Neuronal stem cell (in vitro differentiated cells): ENCODE measurements around the gene FAM90A1.
A peak's percentile ranks its signal among the peaks of the same experiment; 100 is the strongest.
"Not testable (repeated sequence)": the region's sequence is repeated elsewhere in the genome, so short reads cannot be mapped to it uniquely, and the experiment has no call there.

Source experiments
- DNase-seq: peaks from one replicate; pipeline ENCODE4 v3.0.0-alpha.2; 2013; ENCODE audit warnings: low spot score
- H2AFZ ChIP-seq: one replicate; pipeline ENCODE4 v1.6.1; 2013; ENCODE audit warnings: mild to moderate bottlenecking, low read length, inconsistent platforms
- H2AK5ac ChIP-seq: 2 replicates; pipeline ENCODE4 v1.6.1; 2013; ENCODE audit warnings: low read depth, mild to moderate bottlenecking, inconsistent platforms, low read length, moderate library complexity, mixed read lengths
- H2BK120ac ChIP-seq: 2 replicates; pipeline ENCODE4 v1.6.1; 2013; ENCODE audit warnings: low read depth, mild to moderate bottlenecking, inconsistent platforms, low read length, moderate library complexity, mixed read lengths
- H2BK12ac ChIP-seq: one replicate; pipeline ENCODE4 v1.6.1; 2013; ENCODE audit warnings: low read length, inconsistent platforms
- H2BK15ac ChIP-seq: 2 replicates; pipeline ENCODE4 v1.6.1; 2013; ENCODE audit warnings: mild to moderate bottlenecking, low read length, inconsistent platforms, mixed read lengths
- H2BK5ac ChIP-seq: one replicate; pipeline ENCODE4 v1.6.1; 2013; ENCODE audit warnings: inconsistent platforms, mild to moderate bottlenecking, low read length, moderate library complexity
- H3K14ac ChIP-seq: one replicate; pipeline ENCODE4 v1.6.1; 2013; ENCODE audit warnings: low read length, inconsistent platforms
- H3K18ac ChIP-seq: 2 replicates; pipeline ENCODE4 v1.6.1; 2013; ENCODE audit warnings: low read length, inconsistent platforms
- H3K23ac ChIP-seq: 2 replicates; pipeline ENCODE4 v1.6.1; 2013; ENCODE audit warnings: low read depth, mild to moderate bottlenecking, mixed read lengths, low read length, inconsistent platforms; ENCODE audit not compliant: poor library complexity
- H3K27ac ChIP-seq: replicated peaks from 3 replicates; pipeline ENCODE4 v1.5.1; 2013; ENCODE audit warnings: low read length, inconsistent platforms
- H3K27me3 ChIP-seq, 3 experiments: 2 replicates each; pipeline ENCODE4 v1.6.1; 2013; ENCODE audit warnings: low read length in 3 of 3, mild to moderate bottlenecking in 2 of 3, inconsistent platforms in 1 of 3, low read depth in 1 of 3, mixed read lengths in 1 of 3, moderate library complexity in 1 of 3; ENCODE audit not compliant: control insufficient read depth in 3 of 3, insufficient read depth in 3 of 3
- H3K36me3 ChIP-seq, 2 donors: replicated peaks in 1 of 2; 2 replicates each; pipeline ENCODE4 v1.6.1; 2013; ENCODE audit warnings: low read length in 2 of 2; ENCODE audit not compliant: control insufficient read depth in 2 of 2, insufficient read depth in 2 of 2
- H3K4ac ChIP-seq: 2 replicates; pipeline ENCODE4 v1.6.1; 2013; ENCODE audit warnings: inconsistent platforms, mild to moderate bottlenecking, low read length, moderate library complexity
- H3K4me1 ChIP-seq, 2 donors: 1 replicate in 1 of 2; 2 replicates in 1 of 2; pipeline ENCODE4 v1.6.1; 2013; ENCODE audit warnings: low read length in 2 of 2, low read depth in 1 of 2; ENCODE audit not compliant: control insufficient read depth in 2 of 2, insufficient read depth in 1 of 2
- H3K4me2 ChIP-seq: one replicate; pipeline ENCODE4 v1.6.1; 2013; ENCODE audit warnings: mild to moderate bottlenecking, low read length, inconsistent platforms; ENCODE audit not compliant: insufficient read depth, poor library complexity, severe bottlenecking
- H3K4me3 ChIP-seq, 2 donors: 2 replicates each; pipeline ENCODE4 v1.5.1; 2013; ENCODE audit warnings: low read length in 2 of 2, mild to moderate bottlenecking in 2 of 2, inconsistent platforms in 1 of 2, moderate library complexity in 1 of 2
- H3K79me1 ChIP-seq: one replicate; pipeline ENCODE4 v1.6.1; 2013; ENCODE audit warnings: low read depth, mild to moderate bottlenecking, inconsistent platforms, low read length, moderate library complexity
- H3K9ac ChIP-seq: one replicate; pipeline ENCODE4 v1.6.1; 2013; ENCODE audit warnings: mild to moderate bottlenecking, low read depth, low read length, inconsistent platforms; ENCODE audit not compliant: poor library complexity
- H3K9me3 ChIP-seq, 2 donors: replicated peaks in 1 of 2; 2 replicates each; pipeline versions ENCODE3 to v1.6.1; 2013; ENCODE audit warnings: low read length in 2 of 2, mild to moderate bottlenecking in 2 of 2, inconsistent platforms in 1 of 2, low read depth in 1 of 2, mixed read lengths in 1 of 2, moderate library complexity in 1 of 2; ENCODE audit not compliant: control insufficient read depth in 2 of 2, insufficient read depth in 1 of 2
- H4K8ac ChIP-seq: one replicate; pipeline ENCODE4 v1.6.1; 2013; ENCODE audit warnings: low read depth, mild to moderate bottlenecking, inconsistent platforms, low read length, moderate library complexity
- H4K91ac ChIP-seq: one replicate; pipeline ENCODE4 v1.6.1; 2013; ENCODE audit warnings: low read length, low read depth, mild to moderate bottlenecking, inconsistent platforms; ENCODE audit not compliant: poor library complexity
- WGBS, 2 donors: extraction: QIAGEN DNeasy Blood & Tissue Kit; methylation state at CpG; one replicate each; pipeline ENCODE4 v1.1.7; 2013; ENCODE audit warnings: missing lambda C conversion rate in 2 of 2, mixed read lengths in 1 of 2; ENCODE audit not compliant: insufficient read length in 2 of 2, insufficient replicate concordance in 1 of 2; ENCODE audit errors: extremely low coverage in 2 of 2; 5-methylcytosine and 5-hydroxymethylcytosine counted together

Gene FAM90A1

DNA sequence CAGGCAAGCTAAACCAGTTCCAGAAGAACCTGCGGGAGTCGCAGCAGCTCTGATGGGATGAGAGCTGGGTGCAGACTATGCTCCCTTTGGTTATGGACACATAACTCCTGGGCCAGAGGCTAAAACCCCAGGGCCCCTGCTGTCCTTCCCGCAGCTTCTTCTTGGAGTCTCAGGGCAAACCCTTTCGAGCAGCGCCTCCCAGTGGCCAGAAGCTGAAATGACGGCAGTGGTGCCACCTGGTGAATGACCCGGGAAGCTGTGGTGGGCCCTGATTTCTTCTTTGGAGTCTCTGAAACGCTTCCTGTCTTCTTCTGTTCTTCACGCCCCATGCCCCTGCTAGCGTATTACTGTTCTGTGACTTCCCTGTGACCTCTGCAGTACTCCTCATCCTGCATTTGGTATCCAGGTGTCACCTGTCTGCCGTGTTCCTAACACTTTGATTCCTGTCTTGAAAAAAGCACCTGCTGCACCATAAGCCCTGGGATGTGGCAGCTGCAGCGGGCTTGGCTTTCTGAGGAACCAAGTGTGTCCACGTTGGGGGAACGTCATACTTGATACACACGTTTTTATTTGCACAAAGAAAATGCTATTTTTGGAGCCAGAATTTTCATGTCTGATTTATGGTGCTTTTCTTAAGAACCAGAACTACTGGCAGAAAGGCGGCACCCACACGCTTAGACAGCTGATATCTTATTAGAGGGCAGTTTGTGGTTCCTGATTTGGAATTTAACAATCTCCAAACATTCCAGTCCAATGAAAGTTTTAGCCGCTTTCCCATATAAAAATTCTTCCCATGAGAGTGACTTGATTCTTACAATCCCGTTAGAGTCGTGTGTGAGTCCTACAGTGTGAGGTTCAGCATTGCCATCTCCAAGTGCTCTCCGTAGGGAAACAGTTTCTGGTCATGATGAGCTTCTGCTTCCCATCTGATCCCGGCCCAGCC, 4.5 kb upstream of the FAM90A1 start:
- not testable (repeated sequence) for H4K91ac ChIP-seq, H2BK15ac ChIP-seq, H2BK12ac ChIP-seq, H3K79me1 ChIP-seq, H3K23ac ChIP-seq, H2AFZ ChIP-seq, H2BK120ac ChIP-seq, H3K36me3 ChIP-seq, H3K4me3 ChIP-seq, H4K8ac ChIP-seq, H2AK5ac ChIP-seq, H3K4me2 ChIP-seq, H3K27ac ChIP-seq, H3K4ac ChIP-seq, H3K18ac ChIP-seq, H3K9me3 ChIP-seq, H2BK5ac ChIP-seq, H3K14ac ChIP-seq, H3K27me3 ChIP-seq, H3K4me1 ChIP-seq, H3K9ac ChIP-seq
- WGBS, 2 donors = no CpG with 5 or more reads among the region's 22 CpGs
- DNase-seq = peak; percentile 33

DNA sequence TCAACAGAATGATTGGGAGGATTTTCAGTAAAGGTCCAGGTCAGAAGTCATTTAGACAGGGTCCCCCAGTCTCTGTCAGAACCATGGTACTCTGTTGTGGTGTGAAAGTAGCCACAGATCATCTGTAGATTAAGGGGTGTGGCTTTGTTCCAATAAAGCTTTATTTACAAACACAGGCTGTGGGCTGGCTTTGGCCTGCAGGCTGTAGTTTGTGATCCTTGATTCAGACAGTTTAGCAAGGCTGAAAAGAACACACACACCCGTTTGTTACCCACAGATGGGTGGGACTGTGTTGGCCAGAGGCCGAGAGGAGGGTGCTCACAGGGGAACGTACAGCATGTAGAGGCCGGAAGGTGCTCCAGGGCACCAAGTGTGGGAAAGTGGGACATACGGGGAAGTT, 3.6 kb upstream of the FAM90A1 start:
- H2BK5ac ChIP-seq, H4K8ac ChIP-seq, H3K27me3 ChIP-seq, H3K4me2 ChIP-seq, H3K79me1 ChIP-seq, H3K9me3 ChIP-seq, H2BK15ac ChIP-seq, H3K4ac ChIP-seq, H2BK120ac ChIP-seq, H2AFZ ChIP-seq, H3K18ac ChIP-seq, H3K14ac ChIP-seq, DNase-seq, H3K9ac ChIP-seq, H3K4me3 ChIP-seq, H3K23ac ChIP-seq, H4K91ac ChIP-seq, H3K4me1 ChIP-seq, H3K27ac ChIP-seq, H3K36me3 ChIP-seq, H2BK12ac ChIP-seq, H2AK5ac ChIP-seq: not testable (repeated sequence)
- WGBS, 2 donors = no CpG with 5 or more reads among the region's 5 CpGs

DNA sequence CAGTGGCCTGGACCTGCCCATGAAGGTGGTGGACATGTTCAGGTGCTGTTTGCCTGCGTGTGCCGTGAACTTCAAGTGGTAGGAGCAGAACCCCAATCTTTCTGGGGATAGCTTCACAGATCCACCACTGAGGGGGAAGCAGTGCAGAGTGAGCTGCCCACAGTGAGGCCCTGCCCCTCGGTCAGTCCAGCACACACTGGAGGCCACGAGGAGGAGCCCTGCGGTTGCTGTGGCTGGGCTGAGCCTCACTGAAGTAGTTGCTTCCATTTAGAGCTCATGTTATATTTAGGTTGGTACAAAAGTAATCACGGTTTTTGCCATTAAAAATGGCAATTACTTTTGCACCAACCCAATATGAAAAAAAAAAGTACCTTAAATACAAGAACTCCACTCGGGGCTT, 2.1 kb upstream of the FAM90A1 start:
- not testable (repeated sequence) for H4K8ac ChIP-seq, H3K79me1 ChIP-seq, H3K9ac ChIP-seq, H3K4me2 ChIP-seq, H2AFZ ChIP-seq, H3K4ac ChIP-seq, H2BK12ac ChIP-seq, H3K14ac ChIP-seq, H3K4me1 ChIP-seq, H3K9me3 ChIP-seq, H3K36me3 ChIP-seq, DNase-seq, H3K18ac ChIP-seq, H4K91ac ChIP-seq, H3K27ac ChIP-seq, H3K23ac ChIP-seq, H2BK15ac ChIP-seq, H2AK5ac ChIP-seq, H2BK120ac ChIP-seq, H2BK5ac ChIP-seq, H3K4me3 ChIP-seq, H3K27me3 ChIP-seq
- WGBS, 2 donors = no CpG with 5 or more reads among the region's 7 CpGs

DNA sequence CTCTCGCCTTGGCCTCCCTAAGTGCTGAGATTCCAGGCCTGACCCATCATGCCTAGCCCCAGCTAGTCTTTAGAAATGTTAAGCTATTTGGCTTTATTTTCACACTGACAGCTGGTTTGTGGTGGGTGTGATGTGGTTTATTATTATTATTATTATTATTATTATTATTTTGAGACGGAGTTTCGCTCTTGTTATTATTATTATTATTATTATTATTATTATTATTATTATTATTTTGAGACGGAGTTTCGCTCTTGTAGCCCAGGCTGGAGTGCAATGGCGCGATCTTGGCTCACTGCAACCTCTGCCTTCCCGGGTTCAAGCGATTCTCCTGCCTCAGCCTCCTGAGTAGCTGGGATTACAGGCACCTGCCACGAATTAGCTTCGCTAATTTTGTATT, 1.2 kb upstream of the FAM90A1 start:
- H3K4me1 ChIP-seq, H2BK12ac ChIP-seq, DNase-seq, H2BK15ac ChIP-seq, H4K8ac ChIP-seq, H3K27me3 ChIP-seq, H3K79me1 ChIP-seq, H3K23ac ChIP-seq, H3K4me2 ChIP-seq, H3K27ac ChIP-seq, H3K4ac ChIP-seq, H2AFZ ChIP-seq, H3K14ac ChIP-seq, H3K4me3 ChIP-seq, H2AK5ac ChIP-seq, H2BK120ac ChIP-seq, H3K9me3 ChIP-seq, H3K36me3 ChIP-seq, H3K9ac ChIP-seq, H2BK5ac ChIP-seq, H3K18ac ChIP-seq, H4K91ac ChIP-seq: not testable (repeated sequence)
- WGBS, 2 donors = no CpG with 5 or more reads among the region's 11 CpGs
